WI38 (cell line): ENCODE data around the gene HCK.

Experiments
- H3K4me3 ChIP-seq: 2 replicates; pipeline ENCODE4 v1.5.1; 2011; ENCODE audit warnings: low read depth, mild to moderate bottlenecking, control low read depth, low read length
- CTCF ChIP-seq: IDR thresholded peaks from 2 replicates; pipeline ENCODE4 v1.5.1; 2012; ENCODE audit warnings: low read depth, mild to moderate bottlenecking, control low read depth, low read length

The HCK gene

GRCh38 chr20:32009564-32009963, 42.5 kb upstream of the HCK start:
- no peak for TF ChIP-seq CTCF
- H3K4me3 ChIP-seq = no peak overlapping the region

GRCh38 chr20:32010101-32010500, 41.9 kb upstream of the HCK start, which contains the start of gene CCM2L:
CCM2L (plus strand) TSS chr20:32010438; CDS start chr20:32010455, 17 bp downstream.
- no peak for TF ChIP-seq CTCF
- no peak within 1 kb of the TSS for H3K4me3 ChIP-seq

GRCh38 chr20:32010666-32011065, 41.4 kb upstream of the HCK start:
- H3K4me3 ChIP-seq = no peak overlapping the region
- TF ChIP-seq CTCF = no peak

- TF ChIP-seq CTCF = no peak
Measured at GRCh38 chr20:32012159-32012688, 39.8 kb upstream of the HCK start.

GRCh38 chr20:32013326-32013725, 38.7 kb upstream of the HCK start:
- H3K4me3 ChIP-seq = no peak overlapping the region
- no peak for TF ChIP-seq CTCF

More at GRCh38 chr20:32012159-32012688, 39.8 kb upstream of the HCK start:
- H3K4me3 ChIP-seq = no peak overlapping the region

GRCh38 chr20:32017711-32018251, 34.3 kb upstream of the HCK start:
- TF ChIP-seq CTCF = no peak
- no peak overlapping the region for H3K4me3 ChIP-seq

GRCh38 chr20:32018269-32019155, 33.5 kb upstream of the HCK start:
- 0 out of 2 replicates have a peak overlapping the region, but pooled peaks have one; percentile 29 for H3K4me3 ChIP-seq

More at GRCh38 chr20:32018269-32019155, 33.5 kb upstream of the HCK start:
- no peak for TF ChIP-seq CTCF
